Aorta (tissue), 5 donors: ENCODE results near the gene PLA2G12B. TPM values are rescaled to one million over a fixed set of nuclear protein-coding genes. Genes with fewer than 3 reads are reported as not detected.

Source experiments
- ATAC-seq: fragments of 200-7000 bp; cut with Tn5 transposase; one replicate; pipeline ENCODE4 v1.9.1; 2022; ENCODE audit warnings: moderate library complexity; ENCODE audit not compliant: low FRiP score
- DNase-seq, 2 donors: peaks; one replicate each; pipeline ENCODE4 v3.0.0-alpha.2; 2020
- H3K27ac ChIP-seq, 2 donors: one replicate each; pipeline ENCODE4 v1.5.1; 2013; ENCODE audit warnings: low read length in 2 of 2, mild to moderate bottlenecking in 2 of 2, moderate library complexity in 2 of 2, control low read depth in 1 of 2, inconsistent platforms in 1 of 2, low read depth in 1 of 2
- H3K27me3 ChIP-seq, 2 donors: one replicate each; pipeline ENCODE4 v1.6.1; 2013; ENCODE audit warnings: control low read depth in 1 of 2, low read length in 1 of 2, mild to moderate bottlenecking in 1 of 2, moderate library complexity in 1 of 2; ENCODE audit not compliant: insufficient read depth in 2 of 2, control insufficient read depth in 1 of 2
- H3K36me3 ChIP-seq, 2 donors: one replicate each; pipeline ENCODE4 v1.6.1; 2013; ENCODE audit warnings: control low read depth in 1 of 2, low read length in 1 of 2, mild to moderate bottlenecking in 1 of 2; ENCODE audit not compliant: insufficient read depth in 2 of 2, control insufficient read depth in 1 of 2
- H3K4me1 ChIP-seq, 2 donors: one replicate each; pipeline ENCODE4 v1.6.1; 2013; ENCODE audit warnings: low read length in 2 of 2, control low read depth in 1 of 2, mild to moderate bottlenecking in 1 of 2, moderate library complexity in 1 of 2; ENCODE audit not compliant: insufficient read depth in 2 of 2, control insufficient read depth in 1 of 2
- H3K4me3 ChIP-seq, 2 donors: one replicate each; pipeline ENCODE4 v1.5.1; 2013; ENCODE audit warnings: low read length in 2 of 2, control low read depth in 1 of 2, mild to moderate bottlenecking in 1 of 2
- H3K9me3 ChIP-seq: one replicate; pipeline ENCODE4 v1.6.1; 2013; ENCODE audit warnings: mild to moderate bottlenecking, low read length; ENCODE audit not compliant: control insufficient read depth
- WGBS, 2 donors: extraction: QIAGEN DNeasy Blood & Tissue Kit; methylation state at CpG; one replicate each; pipeline ENCODE4 v1.1.7; 2013; 5-methylcytosine and 5-hydroxymethylcytosine counted together
- intact Hi-C, 2 donors: fragments of 100-400 bp; cut with DNase I; formaldehyde crosslinking; loops; one replicate each; pipeline versions ENCODE4 v1.14.2 to v1.15.0; 2022
- polyA plus RNA-seq, 2 donors: library from polyadenylated mRNA; stranded (reverse); fragments of 200-250 nt; gene quantifications; one replicate each; pipeline ENCODE4 v1.2.3, GENCODE V29; 2013
- total RNA-seq, 2 donors: library from RNA; stranded (reverse); fragmentation: NEBNext Ultra II Directional; extraction: Animal tissue kit (Norgen Biotek cat#: 25700); gene quantifications; one replicate each; pipeline ENCODE4 v1.2.1, GENCODE V29; 2021
- donor health status: healthy with polysubstance abuse.
- donor health status: Bipolar disorder and iron deficiency.
- donor health status: DM: no; HTN: no; CAD: no.
- donor health status: DM: no; HTN: no; CAD: no.
- donor health status: DM: yes; HTN: yes; CAD: no.

PLA2G12B gene
- total and polyA plus RNA-seq, 4 donors: 4.4 TPM; not detected in 3

DNA sequence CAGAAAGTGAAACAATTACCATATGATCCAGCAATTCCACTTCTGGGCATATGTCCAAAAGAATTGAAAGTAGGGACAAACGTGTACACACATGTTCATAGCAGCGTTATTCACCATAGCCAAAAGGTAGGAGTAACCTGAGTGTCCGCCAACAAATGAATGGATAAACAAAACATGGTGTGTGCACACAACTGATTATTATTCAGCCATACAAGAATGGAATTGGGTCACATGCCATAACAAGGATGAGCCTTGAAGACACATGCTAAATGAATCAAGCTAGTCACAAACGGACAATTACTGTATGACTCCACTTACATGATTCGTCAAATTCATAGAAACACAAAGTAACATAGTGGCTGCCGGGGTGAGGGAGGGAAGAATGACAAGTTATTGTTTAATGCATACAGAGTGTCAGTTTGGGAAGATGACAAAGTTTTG lies 65.2 kb downstream of the PLA2G12B start:
- no peak overlapping the region for H3K4me3 ChIP-seq

DNA sequence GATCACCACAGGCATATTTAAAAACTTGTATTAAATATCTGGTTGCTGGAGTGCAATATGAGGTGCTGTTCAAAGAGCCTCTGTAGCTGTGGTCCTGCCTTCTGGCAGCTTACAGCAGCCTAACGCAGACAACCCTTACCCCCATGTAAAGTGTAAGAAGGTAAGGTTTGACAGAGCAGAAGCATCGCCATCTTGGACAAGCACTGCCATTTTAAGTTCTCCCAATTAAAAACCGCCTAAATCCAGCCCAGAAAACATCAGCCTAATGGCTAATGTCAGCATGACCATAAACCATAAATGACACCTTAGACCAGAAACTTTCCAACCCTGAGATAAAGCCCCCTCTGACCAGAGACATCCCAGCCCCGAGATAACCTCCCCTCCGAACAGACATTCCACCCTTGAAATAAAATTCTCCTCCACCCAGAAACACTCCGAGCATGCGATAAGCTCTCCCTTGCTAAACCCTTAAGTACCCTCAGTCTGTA lies 66.4 kb downstream of the PLA2G12B start:
- WGBS, 2 donors: 94 to 95% methylated on average over 7 of the region's 7 CpGs
- no peaks in the 10 kb centered on the region for H3K9me3 ChIP-seq
- no peak for DNase-seq
- no peak overlapping the region for H3K27ac ChIP-seq
- H3K36me3 ChIP-seq: no peaks in the 10 kb centered on the region
- no peak for ATAC-seq
- no peaks in the 10 kb centered on the region for H3K4me1 ChIP-seq
- H3K4me3 ChIP-seq: no peak overlapping the region
- intact Hi-C loops: no loop called here
- H3K27me3 ChIP-seq: no peaks in the 10 kb centered on the region

More for the DNA sequence above, 65.2 kb downstream of the PLA2G12B start:
- WGBS, 2 donors: 52 to 55% methylated on average over 6 of the region's 6 CpGs
- H3K9me3 ChIP-seq: no peaks in the 10 kb centered on the region
- no peak for DNase-seq
- no peak for ATAC-seq
- no peaks in the 10 kb centered on the region for H3K4me1 ChIP-seq
- no peaks in the 10 kb centered on the region for H3K27me3 ChIP-seq
- no peaks in the 10 kb centered on the region for H3K36me3 ChIP-seq
- no peak overlapping the region for H3K27ac ChIP-seq
- intact Hi-C loops: no loop called here

- ATAC-seq: no peak
- no peak overlapping the region for H3K27ac ChIP-seq
- 44 to 45% methylated on average over 5 of the region's 5 CpGs for WGBS, 2 donors
- no peaks in the 10 kb centered on the region for H3K9me3 ChIP-seq
- intact Hi-C loops: no loop called here
- no peaks in the 10 kb centered on the region for H3K27me3 ChIP-seq
- DNase-seq: no peak
- H3K4me3 ChIP-seq: no peak overlapping the region
- H3K4me1 ChIP-seq: no peaks in the 10 kb centered on the region
- no peaks in the 10 kb centered on the region for H3K36me3 ChIP-seq
Observed at GRCh38 chr10:72887043-72887442, 67.6 kb downstream of the PLA2G12B start.

GRCh38 chr10:72886621-72887020 lies 68.0 kb downstream of the PLA2G12B start:
- no peak for DNase-seq
- Histone ChIP-seq H3K27ac (no peak overlapping the region), H3K27me3 (no peaks in the 10 kb centered on the region), H3K9me3 (no peaks in the 10 kb centered on the region), H3K4me1 (no peaks in the 10 kb centered on the region), H3K4me3 (no peak overlapping the region), H3K36me3 (no peaks in the 10 kb centered on the region)
- intact Hi-C loops: no loop called here
- WGBS, 2 donors: 39 to 52% methylated on average over 1 of the region's 1 CpG
- ATAC-seq: no peak

- Histone ChIP-seq H3K27ac (no peak overlapping the region), H3K9me3 (no peaks in the 10 kb centered on the region), H3K4me1 (no peaks in the 10 kb centered on the region), H3K36me3 (no peaks in the 10 kb centered on the region), H3K27me3 (no peaks in the 10 kb centered on the region), H3K4me3 (no peak overlapping the region)
- intact Hi-C loops: no loop called here
- no peak for ATAC-seq
- WGBS, 2 donors: 79 to 83% methylated on average over 2 of the region's 2 CpGs
- no peak for DNase-seq
Observed at GRCh38 chr10:72885953-72886352, 68.7 kb downstream of the PLA2G12B start.

Other genes starting within 250 kb of the PLA2G12B start
- gene OIT3, start 61.1 kb downstream of the PLA2G12B start, total RNA-seq: under 1 TPM; 0.15 to 0.23 TPM
- gene OIT3, start 61.1 kb downstream of the PLA2G12B start, polyA plus RNA-seq: not detected
- gene P4HA1, start 142.1 kb upstream of the PLA2G12B start, total RNA-seq: 10 to 100 TPM; 43.5 to 72.5 TPM
- 10 to 100 TPM; 10.6 to 13.8 TPM for gene P4HA1, start 142.1 kb upstream of the PLA2G12B start, polyA plus RNA-seq
- 1 to 10 TPM; 1.1 to 1.7 TPM for gene NUDT13, start 155.6 kb upstream of the PLA2G12B start, total RNA-seq
- gene NUDT13, start 155.6 kb upstream of the PLA2G12B start, polyA plus RNA-seq: 1 to 10 TPM; 2.4 to 3.6 TPM
- gene ECD, start 213.2 kb upstream of the PLA2G12B start, total RNA-seq: 10 to 100 TPM; 23.7 to 25.8 TPM
- 10 to 100 TPM in 1 of 2 donors, 1 to 10 TPM in 1; 9.9 to 10.8 TPM for gene ECD, start 213.2 kb upstream of the PLA2G12B start, polyA plus RNA-seq
- gene FAM149B1, start 213.3 kb upstream of the PLA2G12B start, total RNA-seq: 10 to 100 TPM; 20.0 to 22.7 TPM
- gene FAM149B1, start 213.3 kb upstream of the PLA2G12B start, polyA plus RNA-seq: 10 to 100 TPM; 21.1 to 22.4 TPM